Measurements from ENCODE around the gene SDK1.

SDK1 gene

GRCh38 chr7:4049202-4049601 is 748.1 kb downstream of the SDK1 start:
- ChIA-PET CTCF (no interaction called here), POLR2A (no interaction called here)
- Histone ChIP-seq H3K4me1 (ENCODE audit: control insufficient read depth, insufficient read depth, low read length) (no peaks in the 10 kb centered on the region), H3K9me3 (ENCODE audit: control insufficient read depth, insufficient read depth, low read depth, low read length) (no peaks in the 10 kb centered on the region), H3K27ac (ENCODE audit: extremely low read depth, low read depth, low read length) (no peak overlapping the region), H3K4me3 (ENCODE audit: low read depth, low read length) (no peak overlapping the region), H3K36me3 (ENCODE audit: control insufficient read depth in 2 of 2, insufficient read depth in 1 of 2, low read length in 2 of 2) (no peaks in the 10 kb centered on the region)
- TF ChIP-seq ZNF292 (tag by site-specific recombination; IDR thresholded peaks at IDR 0.05; ENCODE audit: borderline replicate concordance, low read depth): no peak
- no peak for TF ChIP-seq ZNF341 (tag by site-specific recombination; IDR thresholded peaks at IDR 0.05; ENCODE audit: low read depth)

- POLR2A ChIA-PET: no interaction called here
- no peaks in the 10 kb centered on the region for H3K9me3 ChIP-seq (ENCODE audit: control insufficient read depth, insufficient read depth, low read depth, low read length)
- H3K4me1 ChIP-seq (ENCODE audit: control insufficient read depth, insufficient read depth, low read length): no peaks in the 10 kb centered on the region
- H3K27ac ChIP-seq (ENCODE audit: extremely low read depth, low read depth, low read length): no peak overlapping the region
- H3K4me3 ChIP-seq (ENCODE audit: low read depth, low read length): no peak overlapping the region
- CTCF ChIA-PET: no interaction called here
- no peak for TF ChIP-seq ZBTB10 (tag by site-specific recombination; IDR thresholded peaks at IDR 0.05)
- no peak for TF ChIP-seq ZNF2 (tag by site-specific recombination; IDR thresholded peaks at IDR 0.05)
- no peak for TF ChIP-seq ZNF132 (tag by site-specific recombination; IDR thresholded peaks at IDR 0.05; ENCODE audit: borderline replicate concordance)
- no peak for TF ChIP-seq ZNF791 (tag by site-specific recombination; IDR thresholded peaks at IDR 0.05)
- TF ChIP-seq KLF16 (tag by site-specific recombination; IDR thresholded peaks at IDR 0.05): no peak
- no peak for TF ChIP-seq ZBTB11 (tag by site-specific recombination; conservative IDR thresholded peaks at IDR 0.05; ENCODE audit: low read depth)
- no peak for TF ChIP-seq ZBTB49 (tag by site-specific recombination; IDR thresholded peaks at IDR 0.05; ENCODE audit: low read depth)
- TF ChIP-seq ELK4 (IDR thresholded peaks at IDR 0.05; ENCODE audit: borderline replicate concordance, low read depth, low read length): no peak
- TF ChIP-seq EGR2 (tag by site-specific recombination; IDR thresholded peaks at IDR 0.05; ENCODE audit: low read depth): no peak
- TF ChIP-seq ZNF24 (tag by site-specific recombination; IDR thresholded peaks at IDR 0.05): no peak
- no peak for TF ChIP-seq ZNF37A (tag by site-specific recombination; IDR thresholded peaks at IDR 0.05)
- H3K36me3 ChIP-seq (ENCODE audit: control insufficient read depth in 2 of 2, insufficient read depth in 1 of 2, low read length in 2 of 2): no peaks in the 10 kb centered on the region
These were observed 749.1 kb downstream of the SDK1 start for GRCh38 chr7:4050126-4050660.

All from HEK293 (cell line).